ENCODE measurements around the gene SF1.

Gene SF1

GRCh38 chr11:64723907-64724862, 54.2 kb downstream of the SF1 start:
- no peak for DNase-seq (ENCODE audit: low read depth)
- TF ChIP-seq CTCF (conservative IDR thresholded peaks at IDR 0.05; ENCODE audit: low read length) = no peak
- no peak overlapping the region for H3K4me3 ChIP-seq (ENCODE audit: low read length)

- TF ChIP-seq CTCF (conservative IDR thresholded peaks at IDR 0.05; ENCODE audit: low read length) = peak; percentile 78
- peak; percentile 78 for DNase-seq (ENCODE audit: low read depth)
- H3K4me3 ChIP-seq (ENCODE audit: low read length) = peak within 1 kb of the TSS; percentile 64
These were observed 55.0 kb downstream of the SF1 start, which contains the start of gene NRXN2 for GRCh38 chr11:64723117-64723906. Gene NRXN2, minus strand, starts transcription at chr11:64723197. Its CDS starts 9,498 bp downstream, at chr11:64713699.

GRCh38 chr11:64722141-64723065, 55.9 kb downstream of the SF1 start:
- no peak for DNase-seq (ENCODE audit: low read depth)
- H3K4me3 ChIP-seq (ENCODE audit: low read length) = no peak overlapping the region
- no peak for TF ChIP-seq CTCF (conservative IDR thresholded peaks at IDR 0.05; ENCODE audit: low read length)

GRCh38 chr11:64721359-64721699, 57.0 kb downstream of the SF1 start:
- no peak for DNase-seq (ENCODE audit: low read depth)
- TF ChIP-seq CTCF (conservative IDR thresholded peaks at IDR 0.05; ENCODE audit: low read length) = no peak
- no peak overlapping the region for H3K4me3 ChIP-seq (ENCODE audit: low read length)

- no peak overlapping the region for H3K4me3 ChIP-seq (ENCODE audit: low read length)
- TF ChIP-seq CTCF (conservative IDR thresholded peaks at IDR 0.05; ENCODE audit: low read length) = no peak
- DNase-seq (ENCODE audit: low read depth) = no peak
These were observed 57.5 kb downstream of the SF1 start for GRCh38 chr11:64720640-64721358.

- no peak overlapping the region for H3K4me3 ChIP-seq (ENCODE audit: low read length)
- DNase-seq (ENCODE audit: low read depth) = no peak
- no peak for TF ChIP-seq CTCF (conservative IDR thresholded peaks at IDR 0.05; ENCODE audit: low read length)
These were observed 58.2 kb downstream of the SF1 start for GRCh38 chr11:64720167-64720566.
